B cell (primary cell): ENCODE results near the gene TLX2.

Experiments used
- EZH2 ChIP-seq: IDR thresholded peaks from 2 replicates; pipeline ENCODE4 v1.6.1; 2012; ENCODE audit warnings: borderline replicate concordance, low read depth, mild to moderate bottlenecking, moderate library complexity, low read length; ENCODE audit not compliant: insufficient read depth, poor library complexity, severe bottlenecking
- TF ChIP-seq, protein P1 (sequence below): fragments of 200-600 bp; IDR thresholded peaks from one replicate; pipeline ENCODE4 v1.8.0; 2022; ENCODE audit warnings: antibody characterized with exemption, mild to moderate bottlenecking

DNA sequence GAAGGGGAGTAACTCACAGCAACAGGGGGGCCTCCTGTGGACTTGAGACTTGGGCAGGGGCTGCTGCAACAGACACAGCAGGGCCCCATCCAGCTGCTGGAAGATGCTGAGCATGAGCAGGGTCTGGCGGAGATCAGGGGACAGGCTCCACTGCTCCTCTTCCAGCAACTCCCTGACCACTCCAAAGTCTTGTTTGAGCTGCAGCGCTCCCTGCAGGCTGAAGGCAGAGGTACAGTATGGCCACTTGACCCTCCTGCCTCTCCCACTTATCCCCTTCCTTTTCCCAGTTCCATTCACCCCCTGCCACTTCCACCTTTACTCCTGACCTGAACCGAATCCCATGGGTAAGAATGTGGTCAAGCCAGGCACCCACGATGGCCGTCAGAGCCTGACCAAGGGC, 39.4 kb upstream of the TLX2 start:
- TF ChIP-seq, protein P1, sequence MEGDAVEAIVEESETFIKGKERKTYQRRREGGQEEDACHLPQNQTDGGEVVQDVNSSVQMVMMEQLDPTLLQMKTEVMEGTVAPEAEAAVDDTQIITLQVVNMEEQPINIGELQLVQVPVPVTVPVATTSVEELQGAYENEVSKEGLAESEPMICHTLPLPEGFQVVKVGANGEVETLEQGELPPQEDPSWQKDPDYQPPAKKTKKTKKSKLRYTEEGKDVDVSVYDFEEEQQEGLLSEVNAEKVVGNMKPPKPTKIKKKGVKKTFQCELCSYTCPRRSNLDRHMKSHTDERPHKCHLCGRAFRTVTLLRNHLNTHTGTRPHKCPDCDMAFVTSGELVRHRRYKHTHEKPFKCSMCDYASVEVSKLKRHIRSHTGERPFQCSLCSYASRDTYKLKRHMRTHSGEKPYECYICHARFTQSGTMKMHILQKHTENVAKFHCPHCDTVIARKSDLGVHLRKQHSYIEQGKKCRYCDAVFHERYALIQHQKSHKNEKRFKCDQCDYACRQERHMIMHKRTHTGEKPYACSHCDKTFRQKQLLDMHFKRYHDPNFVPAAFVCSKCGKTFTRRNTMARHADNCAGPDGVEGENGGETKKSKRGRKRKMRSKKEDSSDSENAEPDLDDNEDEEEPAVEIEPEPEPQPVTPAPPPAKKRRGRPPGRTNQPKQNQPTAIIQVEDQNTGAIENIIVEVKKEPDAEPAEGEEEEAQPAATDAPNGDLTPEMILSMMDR, result no peak
- TF ChIP-seq EZH2, result no peak
